HG02884 (cell line): ENCODE data around the gene CBX8.

Experiments used
- ATAC-seq: cut with Tn5 transposase; IDR thresholded peaks from one replicate; pipeline ENCODE4 v1.9.1; 2021; ENCODE audit warnings: mild to moderate bottlenecking, moderate library complexity; ENCODE audit not compliant: unreplicated experiment

Gene CBX8

DNA sequence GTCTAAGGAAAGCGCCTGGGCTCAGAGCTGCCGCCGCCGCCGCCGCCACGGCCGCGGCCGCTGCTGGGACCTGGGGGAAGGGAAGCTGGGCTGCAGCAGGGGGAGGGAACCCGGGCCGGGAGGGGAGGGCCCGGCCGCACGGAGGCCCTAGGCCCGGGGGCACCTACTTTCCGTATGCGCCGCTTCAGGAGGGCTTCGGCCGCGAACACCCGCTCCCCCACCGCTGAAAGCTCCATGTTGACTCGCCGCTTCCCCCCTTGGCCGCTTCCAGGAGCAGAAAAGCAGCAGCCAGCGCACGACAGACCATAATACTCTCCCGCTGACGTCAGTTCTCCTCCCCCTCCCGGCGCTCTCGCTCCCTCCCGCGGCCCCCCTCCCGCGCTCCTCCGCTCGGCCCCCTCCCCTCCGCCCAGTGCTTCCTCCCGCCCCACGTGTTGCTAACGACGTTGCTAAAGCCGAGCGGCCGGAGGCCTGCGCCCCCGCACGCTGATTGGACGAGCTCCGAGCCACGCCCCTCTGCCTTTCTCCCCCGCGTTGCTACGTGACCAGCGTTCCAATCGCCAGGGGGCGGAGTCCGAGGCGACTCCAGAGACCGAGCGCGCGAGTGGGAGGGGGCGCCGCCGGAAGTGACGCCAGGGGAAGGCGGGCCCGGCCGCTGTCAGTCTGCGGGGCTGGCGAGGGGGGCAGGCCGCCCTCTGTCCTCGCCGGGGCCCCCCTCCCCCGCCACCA is at the start of gene CBX8:
TSS of gene CBX8 (minus strand) at position 315 of the 729 bp plus-strand sequence. CDS start at position 236, 79 bp downstream.
- ATAC-seq = peak; percentile 87

DNA sequence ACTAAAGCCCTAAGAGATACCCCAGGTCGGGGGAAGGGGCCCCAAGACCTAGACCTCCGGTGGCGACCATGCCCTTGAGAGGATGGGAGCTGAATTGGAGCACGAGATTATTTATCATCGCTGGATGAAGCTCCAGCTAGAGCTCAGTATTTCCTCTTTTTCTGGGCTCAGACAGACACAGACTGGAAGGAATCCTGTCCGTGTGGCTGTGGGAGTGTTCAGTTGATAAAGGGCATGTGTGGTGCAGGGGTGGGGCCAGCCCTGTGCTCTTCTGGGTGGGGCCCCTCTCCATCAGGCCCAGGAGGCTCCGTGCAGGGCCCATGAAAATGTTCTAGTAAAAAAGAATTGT is 48.7 kb upstream of the CBX8 start:
- no peak for ATAC-seq

DNA sequence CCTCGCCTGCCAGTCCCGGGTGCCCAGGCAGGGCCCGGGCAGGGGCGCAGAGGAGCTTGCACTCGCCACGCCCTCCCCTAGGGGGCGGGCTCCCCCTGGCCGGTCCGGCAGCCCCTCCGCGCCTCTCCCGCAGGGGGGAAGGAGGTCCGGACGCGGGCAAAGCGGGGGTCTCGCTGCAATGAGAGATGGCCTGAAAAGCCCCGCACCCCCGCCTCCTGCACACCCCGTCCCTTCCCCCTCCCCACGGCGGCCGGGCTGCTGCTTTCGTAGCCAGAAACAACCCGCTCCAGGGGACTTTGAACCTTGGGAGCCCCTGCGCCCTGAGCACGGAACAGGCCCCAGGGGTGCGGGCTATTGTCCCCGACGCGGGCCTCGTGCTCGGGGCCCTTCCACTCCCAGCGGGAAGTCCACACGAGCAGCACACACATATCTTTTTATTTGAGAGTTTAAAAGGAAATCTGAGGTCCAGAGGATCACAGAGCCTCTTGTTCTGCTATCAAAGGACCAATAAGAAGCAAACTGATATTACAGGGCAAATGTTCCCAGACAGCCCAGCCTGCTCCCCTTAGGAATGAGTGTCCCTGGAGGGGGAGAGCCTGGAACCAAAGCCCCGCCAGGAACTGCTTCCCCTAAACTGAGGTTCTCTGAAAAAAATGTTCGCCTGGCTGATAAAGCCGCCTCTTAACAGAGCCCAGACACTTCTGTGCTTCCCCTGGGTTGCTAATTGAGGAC is 48.2 kb upstream of the CBX8 start:
- ATAC-seq = no peak

DNA sequence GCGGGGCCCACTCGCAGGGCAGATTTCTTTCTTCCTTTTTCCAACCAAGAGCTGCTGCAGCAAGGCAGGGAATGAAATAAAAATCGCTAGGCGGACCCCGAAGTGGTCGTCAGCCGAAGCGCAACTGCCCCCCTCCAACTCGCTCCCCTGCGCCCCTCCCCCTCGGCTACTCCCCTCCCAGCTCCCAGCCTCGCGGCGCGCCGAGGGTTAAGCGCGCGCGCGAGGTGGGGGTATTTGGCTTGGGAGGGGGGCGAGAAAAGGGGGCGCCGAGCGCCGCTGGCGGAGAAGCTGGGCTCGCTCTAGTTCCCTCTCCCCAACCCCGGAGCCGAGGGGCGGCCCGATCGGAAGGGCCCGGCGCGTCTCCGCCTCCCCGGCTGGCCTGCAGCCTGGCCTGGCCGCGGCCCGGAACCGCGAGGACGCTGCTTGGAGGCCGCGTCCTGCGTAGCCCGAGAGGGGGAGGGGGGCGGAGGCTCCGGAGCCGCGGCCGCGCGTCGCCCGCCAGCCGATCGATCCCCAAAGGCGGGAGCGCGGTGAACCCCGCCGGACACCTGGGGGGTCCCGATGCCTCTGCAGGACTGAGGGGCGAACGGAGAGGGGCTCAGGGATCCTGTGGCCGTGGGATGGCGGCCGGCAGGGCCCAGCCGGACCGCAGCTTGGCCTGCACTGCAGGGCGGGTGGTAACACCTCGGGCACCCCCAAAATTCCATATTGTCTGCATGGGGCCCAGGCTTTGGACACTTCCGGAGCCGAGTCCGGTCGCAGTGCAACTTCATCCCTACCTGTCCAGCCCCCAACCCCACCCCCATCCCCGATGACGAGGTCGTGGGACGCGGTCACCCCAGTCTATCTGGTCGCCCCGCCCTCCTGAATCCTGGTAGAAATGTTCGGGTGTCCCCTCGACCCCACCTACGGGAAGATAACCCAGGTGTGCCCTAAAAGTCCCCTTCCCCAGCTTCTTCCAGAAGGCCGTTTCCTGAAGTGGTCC is 47.2 kb upstream of the CBX8 start:
- ATAC-seq = no peak

DNA sequence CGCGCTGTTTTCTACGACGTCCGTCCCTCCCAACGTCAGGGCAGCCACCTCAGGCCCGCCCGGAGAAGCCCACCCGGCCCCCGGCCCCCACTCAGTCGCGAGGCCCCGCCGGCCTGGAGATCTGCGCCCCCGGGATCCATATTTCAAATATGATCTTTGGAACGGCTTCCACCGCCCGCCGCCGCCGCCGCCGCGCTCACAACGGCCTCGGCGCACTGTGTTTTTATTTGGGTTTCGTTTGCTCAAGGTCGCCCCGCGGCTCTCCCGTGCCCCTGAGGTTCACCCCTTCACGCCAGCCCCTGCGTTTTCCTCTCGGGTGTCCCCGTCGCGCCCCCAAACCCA is 46.6 kb upstream of the CBX8 start:
- no peak for ATAC-seq

DNA sequence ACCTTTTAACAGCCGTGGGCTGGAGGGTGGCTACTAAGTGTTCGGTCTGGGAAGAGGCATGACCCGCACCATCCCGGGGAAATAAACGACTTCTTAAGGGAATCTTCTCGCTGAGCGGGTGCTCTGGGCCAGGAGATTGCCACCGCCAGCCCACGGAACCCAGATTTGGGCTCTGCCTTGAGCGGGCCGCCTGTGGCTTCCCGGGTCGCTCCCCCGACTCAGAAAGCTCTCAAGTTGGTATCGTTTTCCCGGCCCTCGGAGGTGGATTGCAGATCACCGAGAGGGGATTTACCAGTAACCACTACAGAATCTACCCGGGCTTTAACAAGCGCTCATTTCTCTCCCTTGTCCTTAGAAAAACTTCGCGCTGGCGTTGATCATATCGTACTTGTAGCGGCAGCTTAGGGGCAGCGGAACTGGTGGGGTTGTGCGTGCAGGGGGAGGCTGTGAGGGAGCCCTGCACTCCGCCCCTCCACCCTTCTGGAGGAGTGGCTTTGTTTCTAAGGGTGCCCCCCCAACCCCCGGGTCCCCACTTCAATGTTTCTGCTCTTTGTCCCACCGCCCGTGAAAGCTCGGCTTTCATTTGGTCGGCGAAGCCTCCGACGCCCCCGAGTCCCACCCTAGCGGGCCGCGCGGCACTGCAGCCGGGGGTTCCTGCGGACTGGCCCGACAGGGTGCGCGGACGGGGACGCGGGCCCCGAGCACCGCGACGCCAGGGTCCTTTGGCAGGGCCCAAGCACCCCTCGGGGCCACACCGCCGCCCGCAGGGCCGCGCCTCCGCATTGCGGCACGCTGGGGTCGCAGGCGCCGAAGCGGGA is 46.0 kb upstream of the CBX8 start:
- ATAC-seq = no peak

DNA sequence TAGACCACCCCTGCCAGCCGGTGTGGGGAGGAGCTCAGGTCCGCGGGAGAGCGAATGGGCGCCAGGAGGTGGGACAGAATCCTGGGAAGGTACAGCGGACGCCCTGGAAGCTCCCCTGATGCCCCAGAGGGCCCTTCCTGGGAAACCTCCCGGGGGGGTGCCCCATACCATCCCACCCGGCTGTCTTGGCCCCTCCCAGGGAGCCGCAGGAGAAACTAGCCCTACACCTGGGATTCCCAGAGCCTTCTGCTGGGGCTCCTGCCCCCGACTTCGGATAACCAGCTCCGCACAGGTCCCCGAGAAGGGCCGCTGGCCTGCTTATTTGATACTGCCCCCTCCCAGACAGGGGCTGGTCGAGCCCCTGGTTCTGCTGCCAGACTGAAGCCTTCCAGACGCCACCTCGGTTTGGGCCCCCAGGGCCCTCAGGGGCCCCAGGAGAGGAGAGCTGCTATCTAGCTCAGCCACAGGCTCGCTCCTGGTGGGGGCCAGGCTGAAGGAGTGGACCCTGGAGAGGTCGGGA is 45.3 kb upstream of the CBX8 start:
- ATAC-seq = no peak

DNA sequence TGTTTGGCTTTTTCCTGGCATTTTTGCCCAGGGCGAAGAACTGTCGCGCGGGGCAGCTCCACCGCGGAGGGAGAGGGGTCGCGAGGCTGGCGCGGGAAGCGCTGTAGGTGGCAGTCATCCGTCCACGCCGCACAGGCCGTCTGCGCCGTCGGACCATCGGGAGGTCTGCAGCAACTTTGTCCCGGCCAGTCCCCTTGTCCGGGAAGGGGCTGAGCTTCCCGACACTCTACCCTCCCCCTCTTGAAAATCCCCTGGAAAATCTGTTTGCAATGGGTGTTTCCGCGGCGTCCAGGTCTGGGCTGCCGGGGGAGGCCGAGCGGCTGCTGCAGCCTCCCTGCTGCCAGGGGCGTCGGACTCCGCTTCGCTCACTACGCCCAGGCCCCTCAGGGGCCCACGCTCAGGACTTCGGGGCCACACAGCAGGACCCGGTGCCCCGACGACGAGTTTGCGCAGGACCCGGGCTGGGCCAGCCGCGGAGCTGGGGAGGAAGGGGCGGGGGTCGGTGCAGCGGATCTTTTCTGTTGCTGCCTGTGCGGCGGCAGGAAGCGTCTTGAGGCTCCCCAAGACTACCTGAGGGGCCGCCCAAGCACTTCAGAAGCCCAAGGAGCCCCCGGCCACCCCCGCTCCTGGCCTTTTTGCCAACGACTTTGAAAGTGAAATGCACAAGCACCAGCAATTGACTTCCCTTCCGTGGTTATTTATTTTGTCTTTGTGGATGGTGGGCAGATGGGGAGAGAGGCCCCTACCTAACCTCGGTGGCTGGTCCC is 44.7 kb upstream of the CBX8 start:
- ATAC-seq = no peak

DNA sequence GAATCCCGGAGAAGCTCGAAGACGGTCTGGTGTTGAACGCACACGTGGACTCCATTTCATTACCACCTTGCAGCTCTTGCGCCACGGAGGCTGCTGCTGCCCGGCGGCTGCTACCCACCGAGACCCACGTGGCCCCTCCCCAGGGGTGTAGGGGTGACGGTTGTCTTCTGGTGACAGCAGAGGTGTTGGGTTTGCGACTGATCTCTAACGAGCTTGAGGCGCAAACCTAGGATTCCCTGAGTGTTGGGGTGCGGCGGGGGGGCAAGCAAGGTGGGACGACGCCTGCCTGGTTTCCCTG is 44.1 kb upstream of the CBX8 start:
- no peak for ATAC-seq

DNA sequence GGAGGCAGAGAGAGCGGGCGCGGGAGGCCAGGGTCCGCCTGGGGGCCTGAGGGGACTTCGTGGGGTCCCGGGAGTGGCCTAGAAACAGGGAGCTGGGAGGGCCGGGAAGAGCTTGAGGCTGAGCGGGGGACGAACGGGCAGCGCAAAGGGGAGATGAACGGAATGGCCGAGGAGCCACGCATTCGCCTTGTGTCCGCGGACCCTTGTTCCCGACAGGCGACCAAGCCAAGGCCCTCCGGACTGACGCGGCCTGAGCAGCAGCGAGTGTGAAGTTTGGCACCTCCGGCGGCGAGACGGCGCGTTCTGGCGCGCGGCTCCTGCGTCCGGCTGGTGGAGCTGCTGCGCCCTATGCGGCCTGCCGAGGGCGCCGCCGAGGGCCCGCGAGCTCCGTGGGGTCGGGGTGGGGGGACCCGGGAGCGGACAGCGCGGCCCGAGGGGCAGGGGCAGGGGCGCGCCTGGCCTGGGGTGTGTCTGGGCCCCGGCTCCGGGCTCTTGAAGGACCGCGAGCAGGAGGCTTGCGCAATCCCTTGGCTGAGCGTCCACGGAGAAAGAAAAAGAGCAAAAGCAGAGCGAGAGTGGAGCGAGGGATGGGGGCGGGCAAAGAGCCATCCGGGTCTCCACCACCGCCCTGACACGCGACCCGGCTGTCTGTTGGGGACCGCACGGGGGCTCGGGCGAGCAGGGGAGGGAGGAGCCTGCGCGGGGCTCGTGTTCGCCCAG is 43.6 kb upstream of the CBX8 start:
- ATAC-seq = no peak

DNA sequence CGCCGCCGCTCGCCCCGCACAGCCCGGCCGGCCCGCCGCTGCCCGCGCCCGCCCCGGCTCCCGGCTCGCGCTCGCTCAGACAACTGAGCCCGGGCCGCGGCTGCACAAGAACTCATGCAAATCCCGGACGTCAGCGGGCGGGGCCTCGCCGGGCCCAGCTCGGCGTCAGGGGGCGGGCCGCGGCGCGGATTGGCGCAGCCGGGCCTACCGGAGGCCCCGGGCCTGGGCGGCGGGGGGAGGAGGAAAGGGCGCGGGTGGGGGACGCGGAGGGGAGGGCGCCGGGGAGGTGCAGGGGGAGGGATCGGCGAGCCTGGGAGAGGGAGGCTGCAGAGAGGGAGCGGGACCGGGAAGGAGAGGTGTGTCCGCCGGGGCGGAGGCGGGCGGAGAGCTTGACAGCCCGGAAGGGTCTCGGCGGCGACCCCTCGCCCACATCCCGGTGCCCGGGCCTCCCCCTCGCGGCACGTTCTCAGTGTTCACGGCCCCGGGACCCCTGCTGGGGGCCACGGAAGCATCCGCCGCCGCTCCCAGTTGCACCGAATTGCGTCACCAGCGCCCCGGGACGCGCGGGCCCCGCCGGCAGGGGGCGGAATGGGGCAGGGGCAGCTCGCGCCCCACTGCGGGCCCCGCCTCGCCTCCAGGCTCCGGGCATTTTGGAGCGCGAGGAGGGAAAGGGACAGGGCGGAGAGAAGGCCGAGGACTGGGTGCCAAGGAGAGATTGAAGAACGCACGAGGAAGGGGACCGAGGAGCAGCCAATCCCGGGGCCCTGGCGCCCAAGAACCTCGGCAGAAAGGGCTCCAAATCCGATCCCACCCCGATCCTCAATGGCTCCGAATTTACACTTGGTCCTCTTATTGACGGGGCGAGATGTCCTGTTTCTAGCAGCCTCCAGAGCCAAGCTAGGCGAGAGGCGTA is 42.7 kb upstream of the CBX8 start, which contains the start of gene CBX4:
TSS of gene CBX4 (minus strand) at position 85 of the 913 bp plus-strand sequence. CDS start 189 bp downstream, outside the sequence.
- peak; percentile 60 for ATAC-seq

DNA sequence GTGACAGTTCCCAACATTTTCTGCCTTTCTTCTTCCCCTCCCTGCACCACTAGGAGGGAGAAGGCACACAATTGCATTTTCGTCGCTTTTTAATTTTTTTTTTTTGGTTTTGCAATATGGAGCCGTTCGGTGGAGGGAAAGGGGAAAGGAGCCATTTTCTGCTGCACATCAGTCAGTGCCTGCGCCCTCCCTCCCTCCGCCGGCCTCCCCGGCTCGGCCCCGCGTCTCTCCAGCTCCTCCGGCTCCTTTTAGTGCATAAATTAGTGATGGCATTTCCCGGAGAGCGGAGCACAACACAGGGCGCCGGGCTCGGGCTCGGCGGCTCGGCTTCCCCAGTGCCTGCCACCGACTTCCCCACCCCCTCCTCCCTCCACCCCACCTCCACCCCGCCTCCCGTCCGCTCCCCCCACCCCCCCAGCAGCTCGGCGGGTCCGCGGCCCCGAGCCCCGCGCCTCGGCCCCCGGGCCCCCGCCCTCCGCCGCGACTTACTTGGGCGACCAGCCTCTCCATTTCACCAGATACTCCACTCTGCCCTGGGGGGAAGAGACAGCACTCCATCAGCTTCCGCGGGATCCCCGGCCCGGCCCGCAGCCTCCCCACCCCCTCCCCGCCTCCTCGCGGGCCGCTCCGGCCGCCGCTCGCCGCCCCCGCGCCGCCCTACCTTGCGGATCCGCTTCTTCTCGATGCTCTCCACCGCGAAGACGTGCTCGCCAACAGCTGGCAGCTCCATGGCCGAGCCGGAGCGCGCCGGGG is 41.8 kb upstream of the CBX8 start:
- peak; percentile 17 for ATAC-seq

DNA sequence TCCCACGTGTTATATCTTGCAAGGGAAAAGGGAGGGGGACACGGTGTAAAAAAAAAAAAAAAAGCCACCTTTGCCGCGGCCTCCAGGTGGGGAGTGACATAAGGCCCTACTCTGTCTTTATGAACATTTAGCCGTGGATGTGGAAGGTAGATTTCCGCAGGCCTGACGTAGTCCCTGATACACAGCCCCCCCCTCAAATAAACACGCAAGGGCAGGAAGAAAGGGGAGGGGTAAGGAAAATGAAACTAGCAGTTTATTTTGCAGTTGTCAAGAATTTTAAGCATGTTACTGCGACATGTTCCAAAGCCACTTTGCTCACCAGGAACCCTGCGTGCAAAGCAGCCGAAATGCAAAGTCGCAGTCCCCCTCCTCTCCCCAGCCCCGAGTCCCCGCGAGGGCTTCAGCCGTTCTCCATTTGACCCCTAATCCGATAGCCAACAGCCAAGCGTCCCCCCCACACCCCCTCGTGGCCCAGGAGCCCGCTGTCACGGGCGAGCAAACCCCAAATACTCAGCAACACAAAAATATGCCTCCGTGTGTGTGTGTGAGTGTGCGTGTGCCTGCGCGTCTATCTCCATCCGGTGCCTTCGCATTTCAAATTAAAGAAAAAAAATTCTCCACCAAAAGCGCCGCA is 41.1 kb upstream of the CBX8 start:
- ATAC-seq = no peak

DNA sequence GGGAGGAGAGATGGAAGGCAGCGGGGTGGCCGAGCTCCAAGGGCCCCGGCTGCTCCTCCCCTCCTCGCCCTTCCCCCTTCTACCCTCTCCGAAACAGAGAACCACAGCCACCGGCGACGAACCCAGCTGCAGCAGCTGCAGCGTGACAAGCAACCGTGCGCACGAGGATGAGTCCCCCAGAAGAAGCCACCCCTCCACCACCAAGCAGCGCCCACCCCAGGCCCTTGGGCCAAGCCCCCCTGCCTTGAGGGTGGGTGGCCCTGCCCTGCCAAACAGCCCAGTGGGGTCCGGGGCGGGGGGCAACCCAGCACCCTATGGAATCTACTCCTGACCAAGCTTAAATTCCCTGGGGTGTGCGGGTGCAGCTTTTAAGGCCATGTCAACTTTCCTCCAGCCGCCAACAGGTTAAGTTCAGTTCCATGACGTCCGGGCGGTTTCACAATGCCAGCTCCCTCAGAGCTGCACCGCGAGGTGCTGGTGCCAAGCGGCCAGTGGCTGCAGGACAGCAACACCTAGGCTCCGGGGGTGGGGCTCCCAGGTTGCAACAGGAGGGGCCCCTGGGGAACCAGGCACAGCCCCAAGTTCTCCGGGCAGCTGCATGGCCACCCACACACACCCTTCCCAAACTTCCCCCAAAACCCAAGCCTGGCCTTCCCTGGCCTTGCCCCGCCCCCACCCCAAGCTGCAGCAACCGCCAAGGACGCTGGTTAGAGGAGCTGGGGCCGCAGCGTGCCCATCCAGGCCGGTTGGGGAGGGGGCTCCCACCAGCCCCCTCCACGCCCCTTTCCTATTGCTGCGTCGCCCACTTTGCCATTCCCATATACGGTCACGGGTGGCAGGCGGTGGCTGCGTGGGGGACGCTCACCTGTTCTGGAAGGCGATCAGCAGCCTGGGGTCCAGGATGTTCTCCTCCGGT is 40.4 kb upstream of the CBX8 start:
- ATAC-seq = no peak

DNA sequence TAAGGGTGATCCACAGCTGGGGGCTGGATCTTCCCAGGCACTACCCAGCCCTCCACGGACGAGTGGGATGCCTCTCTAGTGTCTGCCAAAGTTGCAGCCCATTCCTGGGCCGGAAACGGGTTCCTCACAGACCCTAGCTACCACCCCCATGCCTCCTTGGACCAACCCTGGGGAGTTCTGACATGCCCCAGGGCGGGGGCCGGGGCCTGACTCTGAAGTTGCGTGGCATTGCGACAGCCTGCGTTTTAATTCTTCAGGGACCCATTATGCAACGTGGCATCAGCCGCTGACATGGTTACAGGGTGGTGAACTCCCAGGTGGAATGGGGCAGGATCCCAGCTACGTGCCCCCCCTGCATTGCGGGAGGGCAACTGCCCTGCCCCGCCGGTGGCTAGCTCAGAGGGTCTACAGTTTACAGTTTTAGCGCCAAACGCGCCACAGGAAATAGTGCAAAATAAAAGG is 39.7 kb upstream of the CBX8 start:
- no peak for ATAC-seq
